Ovary (tissue), 3 donors: ENCODE data around the gene SAMD1.

Experiments
- POLR2A ChIP-seq: fragments of 450-650 bp; IDR thresholded peaks from one replicate; pipeline ENCODE4 v1.6.1; 2017; ENCODE audit warnings: antibody characterized with exemption, mild to moderate bottlenecking, moderate library complexity
- TF ChIP-seq, protein P1 (sequence below), 3 donors: fragments of 450-650 bp in 2 of 3; fragments of 200-600 bp in 1 of 3; IDR thresholded peaks; one replicate each; pipeline versions ENCODE4 v1.5.1 to v1.8.0; 2016 to 2022; ENCODE audit warnings: antibody characterized with exemption in 3 of 3, mild to moderate bottlenecking in 1 of 3
- donor health status: DM: no; HTN: no; CAD: no.

DNA sequence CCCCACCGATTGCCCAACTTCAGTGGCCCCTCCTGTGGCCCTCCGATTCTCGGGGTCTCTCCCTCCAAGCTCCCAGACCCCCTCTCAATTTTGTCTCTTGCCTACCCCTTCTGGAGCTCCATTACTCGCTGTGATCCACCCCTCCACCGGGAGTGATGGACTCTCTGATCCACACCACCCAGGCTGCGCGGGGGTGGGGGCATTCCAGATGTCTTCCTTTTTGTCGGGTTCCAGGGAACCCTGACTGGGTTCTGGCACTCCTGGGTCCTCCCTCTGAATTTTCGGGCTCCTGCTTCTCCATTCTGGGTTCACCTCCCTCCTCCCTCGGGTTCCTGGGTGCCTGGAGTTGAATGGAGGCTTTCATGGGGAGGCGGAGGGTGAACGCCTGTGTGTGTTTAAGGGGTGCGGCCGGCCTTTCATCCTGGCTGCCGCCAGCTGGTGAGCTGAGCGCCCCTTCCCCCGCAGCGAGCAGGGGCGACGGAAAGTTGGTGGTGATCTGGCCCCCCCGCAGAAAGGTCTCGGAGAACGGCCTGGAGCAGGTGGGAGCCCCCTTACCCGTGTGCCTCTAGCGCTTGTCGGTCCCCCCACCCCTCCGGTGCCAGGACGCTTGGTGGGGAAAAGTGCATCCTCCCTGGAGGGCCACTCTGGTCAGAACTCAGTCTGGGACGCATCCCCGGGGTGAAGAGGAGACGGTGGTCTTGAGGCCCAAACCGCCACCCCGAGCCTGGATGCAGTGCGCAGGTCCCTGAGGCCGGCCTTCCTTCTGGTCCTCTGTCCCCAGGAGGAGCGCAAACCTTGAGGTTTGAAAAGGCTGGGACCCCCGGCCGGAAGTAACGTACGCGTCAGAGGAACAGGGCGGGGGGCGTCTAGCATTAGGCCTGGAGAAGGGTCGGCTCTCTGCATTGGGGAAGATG is 16.4 kb downstream of the SAMD1 start:
- TF ChIP-seq, protein P1, sequence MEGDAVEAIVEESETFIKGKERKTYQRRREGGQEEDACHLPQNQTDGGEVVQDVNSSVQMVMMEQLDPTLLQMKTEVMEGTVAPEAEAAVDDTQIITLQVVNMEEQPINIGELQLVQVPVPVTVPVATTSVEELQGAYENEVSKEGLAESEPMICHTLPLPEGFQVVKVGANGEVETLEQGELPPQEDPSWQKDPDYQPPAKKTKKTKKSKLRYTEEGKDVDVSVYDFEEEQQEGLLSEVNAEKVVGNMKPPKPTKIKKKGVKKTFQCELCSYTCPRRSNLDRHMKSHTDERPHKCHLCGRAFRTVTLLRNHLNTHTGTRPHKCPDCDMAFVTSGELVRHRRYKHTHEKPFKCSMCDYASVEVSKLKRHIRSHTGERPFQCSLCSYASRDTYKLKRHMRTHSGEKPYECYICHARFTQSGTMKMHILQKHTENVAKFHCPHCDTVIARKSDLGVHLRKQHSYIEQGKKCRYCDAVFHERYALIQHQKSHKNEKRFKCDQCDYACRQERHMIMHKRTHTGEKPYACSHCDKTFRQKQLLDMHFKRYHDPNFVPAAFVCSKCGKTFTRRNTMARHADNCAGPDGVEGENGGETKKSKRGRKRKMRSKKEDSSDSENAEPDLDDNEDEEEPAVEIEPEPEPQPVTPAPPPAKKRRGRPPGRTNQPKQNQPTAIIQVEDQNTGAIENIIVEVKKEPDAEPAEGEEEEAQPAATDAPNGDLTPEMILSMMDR (IDR thresholded peaks at IDR 0.05): no peak
- no peak for TF ChIP-seq POLR2A
